DOHH2 (cell line): Measurements from ENCODE around the gene DNAJC5G.

Experiments used
- H3F3A ChIP-seq: fragments of 200-600 bp; sonication (generic), shearing (Covaris generic); 2 replicates; pipeline ENCODE4 v1.6.0; 2016; ENCODE audit warnings: antibody characterized with exemption, mild to moderate bottlenecking; ENCODE audit not compliant: control insufficient read depth, insufficient read depth
- H3K27ac ChIP-seq: fragments of 200-600 bp; sonication (generic); 2 replicates; pipeline ENCODE4 v1.5.1; 2014; ENCODE audit warnings: low read depth, mild to moderate bottlenecking, low read length, moderate library complexity
- H3K27me3 ChIP-seq: fragments of 200-600 bp; sonication (generic); 2 replicates; pipeline ENCODE4 v1.6.1; 2014; ENCODE audit warnings: mild to moderate bottlenecking, low read length, mixed read lengths; ENCODE audit not compliant: control insufficient read depth
- H3K36me3 ChIP-seq: fragments of 200-600 bp; sonication (generic); 2 replicates; pipeline ENCODE4 v1.6.1; 2014; ENCODE audit warnings: mild to moderate bottlenecking, low read length, moderate library complexity, mixed read lengths; ENCODE audit not compliant: control insufficient read depth
- H3K4me1 ChIP-seq: fragments of 200-600 bp; sonication (generic); 2 replicates; pipeline ENCODE4 v1.6.1; 2014; ENCODE audit warnings: mild to moderate bottlenecking, low read length, mixed read lengths; ENCODE audit not compliant: control insufficient read depth
- H3K4me2 ChIP-seq: fragments of 200-600 bp; sonication (generic); 2 replicates; pipeline ENCODE4 v1.6.0; 2014; ENCODE audit warnings: mild to moderate bottlenecking, low read length, moderate library complexity
- H3K4me3 ChIP-seq: fragments of 200-600 bp; sonication (generic); 2 replicates; pipeline ENCODE4 v1.5.1; 2014; ENCODE audit warnings: mild to moderate bottlenecking, low read length, mixed read lengths
- H3K79me2 ChIP-seq: fragments of 200-600 bp; sonication (generic); 2 replicates; pipeline ENCODE4 v1.6.1; 2014; ENCODE audit warnings: mild to moderate bottlenecking, low read length, mixed read lengths; ENCODE audit not compliant: control insufficient read depth
- H3K9me2 ChIP-seq: fragments of 200-600 bp; sonication (generic); replicated peaks from 2 replicates; pipeline ENCODE4 v1.6.1; 2014; ENCODE audit warnings: mild to moderate bottlenecking, low read length, mixed read lengths; ENCODE audit not compliant: control insufficient read depth
- H3K9me3 ChIP-seq: fragments of 200-600 bp; sonication (generic); 2 replicates; pipeline ENCODE4 v1.6.1; 2014; ENCODE audit warnings: antibody characterized with exemption, low read length, mixed read lengths; ENCODE audit not compliant: control insufficient read depth, insufficient read depth
- H4K20me1 ChIP-seq: fragments of 200-600 bp; sonication (generic); 2 replicates; pipeline ENCODE4 v1.6.0; 2014; ENCODE audit warnings: low read depth, mild to moderate bottlenecking, antibody characterized with exemption, low read length, moderate library complexity; ENCODE audit not compliant: control insufficient read depth, insufficient read depth
- CTCF ChIP-seq: fragments of 200-600 bp; sonication (generic); IDR thresholded peaks from one replicate; pipeline ENCODE4 v1.5.1; 2014; ENCODE audit warnings: antibody characterized with exemption, mild to moderate bottlenecking, low read depth, low read length; ENCODE audit not compliant: poor library complexity, severe bottlenecking
- EZH2phosphoT487 ChIP-seq: fragments of 200-600 bp; sonication (generic); IDR thresholded peaks from 2 replicates; pipeline ENCODE4 v1.6.1; 2017; ENCODE audit warnings: borderline replicate concordance, mild to moderate bottlenecking, antibody characterized with exemption, low read length, moderate library complexity, mixed read lengths

Gene DNAJC5G

GRCh38 chr2:27291865-27292264 is 16.6 kb downstream of the DNAJC5G start:
- Histone ChIP-seq H3K36me3 (no peaks in the 10 kb centered on the region), H4K20me1 (no peaks in the 10 kb centered on the region), H3K9me2 (no peaks in the 10 kb centered on the region), H3K27ac (0 out of 2 replicates have a peak overlapping the region, but pooled peaks have one; percentile 59), H3K4me1 (peaks cover 52% of the 10 kb centered on the region), H3K4me3 (no peak overlapping the region), H3K27me3 (no peaks in the 10 kb centered on the region), H3K79me2 (no peaks in the 10 kb centered on the region), H3F3A (0 out of 2 replicates have a peak, but pooled peaks cover 2% of the 10 kb centered on the region), H3K9me3 (no peaks in the 10 kb centered on the region), H3K4me2 (peak overlapping the region; percentile 52)
- no peak for TF ChIP-seq EZH2phosphoT487
- peak; percentile 55 for TF ChIP-seq CTCF

- H3K79me2 ChIP-seq, result no peaks in the 10 kb centered on the region
- H3K9me3 ChIP-seq, result no peaks in the 10 kb centered on the region
- H3K9me2 ChIP-seq, result no peaks in the 10 kb centered on the region
- H3K27me3 ChIP-seq, result no peaks in the 10 kb centered on the region
- H3K4me1 ChIP-seq, result peaks cover 43% of the 10 kb centered on the region
- no peaks in the 10 kb centered on the region for H3F3A ChIP-seq
- no peak overlapping the region for H3K4me3 ChIP-seq
- TF ChIP-seq CTCF (no peak), EZH2phosphoT487 (no peak)
- H4K20me1 ChIP-seq, result no peaks in the 10 kb centered on the region
- H3K27ac ChIP-seq, result no peak overlapping the region
- H3K4me2 ChIP-seq, result no peak overlapping the region
- H3K36me3 ChIP-seq, result no peaks in the 10 kb centered on the region
Observed at GRCh38 chr2:27294928-27295327, 19.7 kb downstream of the DNAJC5G start.

GRCh38 chr2:27296481-27296880 is 21.2 kb downstream of the DNAJC5G start:
- no peak overlapping the region for H3K4me2 ChIP-seq
- TF ChIP-seq EZH2phosphoT487, result no peak
- TF ChIP-seq CTCF, result no peak
- no peaks in the 10 kb centered on the region for H3K79me2 ChIP-seq
- H4K20me1 ChIP-seq, result no peaks in the 10 kb centered on the region
- H3F3A ChIP-seq, result no peaks in the 10 kb centered on the region
- H3K4me3 ChIP-seq, result no peak overlapping the region
- H3K9me3 ChIP-seq, result no peaks in the 10 kb centered on the region
- no peaks in the 10 kb centered on the region for H3K9me2 ChIP-seq
- H3K4me1 ChIP-seq, result peaks cover 28% of the 10 kb centered on the region
- no peaks in the 10 kb centered on the region for H3K27me3 ChIP-seq
- no peak overlapping the region for H3K27ac ChIP-seq
- no peaks in the 10 kb centered on the region for H3K36me3 ChIP-seq
